Activated naive CD8-positive, alpha-beta T cell treated with anti-CD3 and anti-CD28 coated beads, Interleukin-2, amount 10 ng/mL, durations not matched to agents 7 days and 5 days (primary cell): ENCODE results near the gene EZH1. TPM values are rescaled to one million over a fixed set of nuclear protein-coding genes. Genes with fewer than 3 reads are reported as not detected.
A peak's percentile ranks its signal among the peaks of the same experiment; 100 is the strongest.
"Not testable (repeated sequence)": the region's sequence is repeated elsewhere in the genome, so short reads cannot be mapped to it uniquely, and the experiment has no call there.

ENCODE experiments used
- ATAC-seq: fragments of 150-1000 bp; cut with Tn5 transposase; one replicate; pipeline ENCODE4 v1.10.0; 2021; ENCODE audit warnings: low read depth, moderate library complexity
- POLR2A ChIA-PET: fragments of 350-600 bp; sonication (Branson Sonifier 250); formaldehyde crosslinking; loops from one replicate; lab custom pipeline; 2021; ENCODE audit warnings: antibody characterized with exemption; lab: Charles Lee
- DNase-seq: peaks from one replicate; pipeline ENCODE4 v3.0.0; 2021
- H3K27ac Mint-ChIP-seq: one replicate; pipeline ENCODE4 v1.8.0; 2022; ENCODE audit warnings: mild to moderate bottlenecking, mixed read lengths
- H3K27me3 Mint-ChIP-seq: one replicate; pipeline ENCODE4 v1.8.0; 2022; ENCODE audit warnings: mild to moderate bottlenecking, moderate library complexity, mixed read lengths
- H3K36me3 Mint-ChIP-seq: one replicate; pipeline ENCODE4 v1.8.0; 2021; ENCODE audit warnings: mild to moderate bottlenecking, mixed read lengths
- H3K4me1 Mint-ChIP-seq: one replicate; pipeline ENCODE4 v1.8.0; 2021; ENCODE audit warnings: mixed read lengths
- H3K4me3 Mint-ChIP-seq: one replicate; pipeline ENCODE4 v1.8.0; 2022; ENCODE audit warnings: mild to moderate bottlenecking, moderate library complexity, mixed read lengths
- H3K9me3 Mint-ChIP-seq: one replicate; pipeline ENCODE4 v1.8.0; 2021; ENCODE audit warnings: mixed read lengths
- total RNA-seq, 2 experiments: library from RNA; stranded (reverse); gene quantifications; one replicate each; pipeline ENCODE4 v1.2.3, GENCODE V29; 2021

Gene EZH1
- total RNA-seq, 2 experiments from 2014 or later, result 83.1 to 98.4 TPM

DNA sequence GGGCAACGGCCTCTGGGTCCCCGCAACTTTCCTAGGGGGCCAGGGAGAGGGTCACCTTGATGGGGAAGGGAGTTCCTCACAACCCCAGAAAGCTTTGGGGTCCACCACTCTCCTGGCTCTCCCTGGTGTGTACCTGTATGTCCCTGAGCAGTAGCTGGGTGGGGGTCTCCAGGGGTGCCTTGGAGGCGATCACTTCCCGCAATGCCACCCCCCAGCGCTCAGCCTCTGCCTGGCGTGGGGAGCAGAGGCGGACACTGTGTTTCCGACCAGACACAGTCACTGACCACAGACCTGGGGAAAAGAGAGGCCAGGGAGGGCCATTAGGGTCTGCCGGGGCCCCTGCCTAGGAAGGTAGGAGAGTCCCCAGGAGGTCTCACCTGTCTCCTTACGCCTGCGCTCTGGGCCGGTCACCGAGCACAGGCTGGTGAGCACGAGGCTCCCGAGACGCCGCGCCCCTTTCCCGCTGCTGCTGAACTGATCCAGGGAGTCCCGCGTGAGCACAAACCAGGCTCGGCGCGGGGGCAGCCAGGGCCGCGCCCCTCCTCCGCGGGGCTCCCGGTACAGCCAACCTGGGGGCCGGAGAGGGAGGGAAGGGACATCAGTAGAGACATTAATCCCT lies 71.5 kb downstream of the EZH1 start:
- Mint-ChIP-seq H3K9me3 (no peaks in the 10 kb centered on the region), H3K36me3 (no peaks in the 10 kb centered on the region), H3K4me3 (no peak overlapping the region), H3K4me1 (peaks cover 31% of the 10 kb centered on the region), H3K27ac (no peak overlapping the region), H3K27me3 (peaks cover 56% of the 10 kb centered on the region)
- POLR2A ChIA-PET, result interaction anchor here (1.0 kb wide), 1 partner anchor 15 kb away, joined by 3 read pairs; no protein-coding TSS in a partner anchor
- DNase-seq (peak; percentile 32), ATAC-seq (no peak)

DNA sequence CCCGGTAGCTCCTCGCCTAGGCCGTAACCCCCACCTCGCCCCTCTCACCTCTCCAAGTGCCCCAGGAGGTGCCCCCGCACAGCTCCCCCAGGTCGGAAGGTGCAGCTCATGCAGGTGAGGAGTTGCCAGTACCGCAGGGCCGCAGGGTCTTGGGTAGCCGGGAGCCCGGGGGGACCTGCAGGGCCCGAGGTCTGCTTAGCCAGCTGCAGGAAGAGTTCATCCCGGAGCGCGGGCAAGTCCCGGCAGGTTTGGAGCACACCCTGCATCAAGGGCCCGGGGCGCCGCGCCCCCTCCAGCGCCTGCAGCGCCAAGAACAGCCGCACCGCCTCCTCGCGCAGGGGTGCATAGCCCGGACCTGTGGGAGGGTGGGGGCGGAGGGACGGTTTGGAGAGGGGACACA lies 72.8 kb downstream of the EZH1 start:
- peaks cover 23% of the 10 kb centered on the region for H3K4me1 Mint-ChIP-seq
- no peaks in the 10 kb centered on the region for H3K36me3 Mint-ChIP-seq
- no peaks in the 10 kb centered on the region for H3K9me3 Mint-ChIP-seq
- POLR2A ChIA-PET, result interaction anchor here (1.0 kb wide), 1 partner anchor 14 kb away, joined by 3 read pairs; no protein-coding TSS in a partner anchor
- ATAC-seq (no peak), DNase-seq (peak; percentile 33)
- no peak overlapping the region for H3K4me3 Mint-ChIP-seq
- peaks cover 56% of the 10 kb centered on the region for H3K27me3 Mint-ChIP-seq
- no peak overlapping the region for H3K27ac Mint-ChIP-seq

DNA sequence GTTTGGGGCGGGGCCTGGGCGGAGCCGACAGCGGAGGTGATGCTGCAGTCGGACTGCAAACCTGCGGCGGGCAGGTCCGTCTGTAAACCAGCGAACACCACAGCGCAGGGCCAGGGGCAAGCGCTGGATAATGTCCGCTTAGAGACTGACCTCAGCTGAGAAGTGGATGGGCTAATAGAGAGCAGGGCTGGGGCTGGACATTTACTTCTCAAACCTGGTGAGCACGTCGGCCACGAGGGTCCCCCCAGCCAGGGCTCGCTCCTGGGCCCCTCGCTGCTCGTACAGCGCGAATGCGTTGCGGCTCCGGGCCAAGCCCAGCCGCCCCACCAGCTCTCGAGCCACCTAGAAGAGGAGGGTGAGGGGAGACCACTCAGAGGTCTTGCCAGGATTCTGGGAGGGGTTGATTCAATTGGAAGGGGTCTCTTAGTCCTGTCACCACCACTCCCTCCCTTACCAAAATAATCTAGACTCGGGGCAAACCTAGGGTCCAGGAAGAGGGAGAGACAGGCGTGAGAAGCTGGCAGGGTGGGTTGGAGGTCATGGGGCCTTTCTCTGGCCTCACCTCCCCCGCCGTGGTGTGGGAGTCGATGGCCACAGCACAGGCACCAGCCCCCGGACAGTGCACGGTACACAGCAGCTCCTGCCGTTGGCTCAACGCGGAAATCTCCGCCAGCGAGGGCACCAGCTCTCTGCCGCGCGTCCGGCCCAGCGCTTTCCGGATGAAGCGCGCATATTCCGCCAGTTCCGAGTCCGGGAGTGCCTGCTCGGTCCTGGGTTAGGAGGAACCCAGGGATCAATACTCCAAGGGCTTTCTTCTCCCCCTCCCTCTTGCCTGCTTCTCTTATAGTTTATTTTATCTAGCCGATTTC lies 73.8 kb downstream of the EZH1 start:
- H3K36me3 Mint-ChIP-seq, result no peaks in the 10 kb centered on the region
- no peaks in the 10 kb centered on the region for H3K9me3 Mint-ChIP-seq
- no peak for ATAC-seq
- peak; percentile 44 for DNase-seq
- H3K27me3 Mint-ChIP-seq, result peaks cover 52% of the 10 kb centered on the region
- POLR2A ChIA-PET, result interaction anchor here (1.1 to 1.4 kb wide), 3 partner anchors 16 to 62 kb away, joined by 3 read pairs; partner anchors contain the start of genes RETREG3 and TUBG1
- H3K4me3 Mint-ChIP-seq, result peak overlapping the region; percentile 68
- H3K27ac Mint-ChIP-seq, result no peak overlapping the region
- peaks cover 18% of the 10 kb centered on the region for H3K4me1 Mint-ChIP-seq

DNA sequence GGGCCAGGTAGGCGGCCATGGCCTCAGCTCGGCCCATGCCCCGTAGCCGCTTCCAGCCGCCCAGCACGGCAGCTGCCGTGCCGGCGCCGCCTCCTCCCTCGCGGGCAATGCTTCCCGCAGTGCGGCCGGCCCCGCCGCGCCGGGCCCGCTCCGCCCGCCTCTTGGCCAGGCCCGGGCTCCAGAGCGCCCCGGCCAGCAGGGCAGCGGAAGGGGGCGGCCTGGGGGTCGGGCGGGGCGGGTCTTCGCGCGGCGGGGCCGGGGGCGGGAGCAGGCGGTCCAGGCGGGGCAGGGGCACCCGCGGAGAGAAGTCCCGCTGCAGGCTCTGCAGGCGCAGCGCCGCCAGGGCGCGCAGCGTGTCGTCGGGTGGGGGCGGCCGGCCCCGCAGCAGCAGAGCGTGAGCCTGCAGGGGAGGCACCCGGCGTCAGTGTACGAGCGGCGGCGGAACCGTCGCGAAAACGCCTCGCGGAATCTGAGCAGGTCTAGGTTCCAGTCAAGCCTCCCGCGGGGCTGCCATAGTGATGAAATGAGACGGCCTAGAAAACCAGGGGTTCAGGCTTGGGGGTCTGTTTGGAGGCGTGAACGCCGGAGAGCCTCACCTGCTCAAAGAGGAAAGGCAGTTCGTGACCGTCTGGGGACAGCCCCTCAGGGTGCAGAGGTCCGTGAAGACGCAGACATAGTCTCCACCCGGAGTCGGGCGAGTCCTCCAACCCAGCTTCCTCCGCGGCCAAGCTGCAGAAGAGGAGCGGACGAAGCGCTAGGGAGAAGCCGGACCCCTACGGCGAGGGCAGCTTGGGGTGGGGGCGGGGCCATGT lies 74.7 kb downstream of the EZH1 start:
- Mint-ChIP-seq H3K27me3 (peaks cover 52% of the 10 kb centered on the region), H3K4me3 (peak overlapping the region; percentile 68), H3K36me3 (peaks cover 4% of the 10 kb centered on the region), H3K27ac (no peak overlapping the region), H3K4me1 (peaks cover 18% of the 10 kb centered on the region), H3K9me3 (no peaks in the 10 kb centered on the region)
- POLR2A ChIA-PET, result interaction anchor here (1.1 to 1.4 kb wide), 3 partner anchors 17 to 61 kb away, joined by 3 read pairs; partner anchors contain the start of genes RETREG3 and TUBG1
- ATAC-seq (peak; percentile 67), DNase-seq (peak; percentile 66)

DNA sequence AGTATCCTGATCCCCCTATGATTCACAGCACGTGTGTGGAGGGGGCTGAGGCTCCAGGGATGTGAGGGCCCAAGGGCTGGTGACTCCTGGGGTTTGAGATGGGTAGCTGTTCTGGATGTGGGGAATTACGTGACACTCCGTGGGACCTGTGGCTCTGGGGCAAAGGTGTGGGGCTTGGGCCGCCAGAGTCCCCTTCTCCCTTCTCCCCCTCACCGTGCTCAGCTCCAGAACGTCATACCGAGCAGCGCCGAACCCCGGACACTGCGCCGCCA lies 75.2 kb downstream of the EZH1 start:
- peak overlapping the region; percentile 29 for H3K4me3 Mint-ChIP-seq
- H3K36me3 Mint-ChIP-seq, result peaks cover 4% of the 10 kb centered on the region
- H3K4me1 Mint-ChIP-seq, result peaks cover 16% of the 10 kb centered on the region
- no peak overlapping the region for H3K27ac Mint-ChIP-seq
- no peaks in the 10 kb centered on the region for H3K9me3 Mint-ChIP-seq
- H3K27me3 Mint-ChIP-seq, result peaks cover 46% of the 10 kb centered on the region
- no peak for ATAC-seq
- DNase-seq, result no peak
- POLR2A ChIA-PET, result interaction anchor here (1.3 kb wide), 1 partner anchor 91 kb away, joined by 4 read pairs; no protein-coding TSS in a partner anchor

DNA sequence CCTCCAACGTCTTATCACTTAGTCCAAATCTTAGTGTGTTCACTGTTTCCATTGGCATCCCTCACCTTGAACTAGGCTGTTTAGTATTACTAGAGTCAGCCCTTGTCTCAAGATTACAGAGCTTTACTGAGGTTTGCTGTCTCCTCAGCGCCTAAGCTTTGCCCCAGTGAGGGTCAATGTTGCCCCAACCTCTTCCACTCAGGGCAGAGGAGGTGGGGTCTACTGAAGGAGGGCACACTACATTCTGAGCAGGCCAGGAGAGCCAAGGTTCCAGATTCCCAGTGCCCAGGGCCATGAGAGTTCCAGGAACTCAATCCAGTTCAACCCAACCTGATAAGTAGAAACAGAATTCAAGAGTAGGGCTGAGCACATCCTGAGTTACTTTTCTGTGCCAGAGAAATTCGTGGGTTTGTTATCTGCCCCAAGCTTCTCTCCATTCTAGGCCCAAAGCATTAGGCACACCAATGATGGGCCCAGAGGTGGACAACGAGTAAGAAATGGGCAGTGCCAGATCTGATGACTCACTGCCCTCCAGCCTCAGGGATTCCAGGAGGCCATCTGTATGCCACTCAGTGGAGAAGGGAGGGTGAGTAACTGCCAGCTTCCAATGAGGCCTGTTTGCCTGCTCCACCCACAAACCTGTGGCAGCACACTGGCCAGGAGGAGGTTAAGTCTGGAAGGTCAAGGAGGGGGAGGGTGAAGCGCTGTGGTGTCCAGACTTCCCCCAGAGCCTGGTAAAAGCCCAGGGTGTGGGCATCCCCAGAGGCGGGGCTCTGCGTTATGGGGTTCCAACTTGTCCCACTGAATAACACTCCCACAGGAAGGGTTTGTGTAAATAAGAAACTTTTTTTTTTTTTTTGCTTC lies 77.5 kb downstream of the EZH1 start:
- Mint-ChIP-seq H3K4me3 (no peak overlapping the region), H3K36me3 (peaks cover 4% of the 10 kb centered on the region), H3K27ac (no peak overlapping the region), H3K4me1 (peaks cover 12% of the 10 kb centered on the region), H3K27me3 (peaks cover 29% of the 10 kb centered on the region), H3K9me3 (no peaks in the 10 kb centered on the region)
- no peak for DNase-seq
- ATAC-seq, result no peak
- POLR2A ChIA-PET, result interaction anchor here (1.7 kb wide), 1 partner anchor 9 kb away, joined by 5 read pairs; the partner anchor contains the start of gene PLEKHH3

DNA sequence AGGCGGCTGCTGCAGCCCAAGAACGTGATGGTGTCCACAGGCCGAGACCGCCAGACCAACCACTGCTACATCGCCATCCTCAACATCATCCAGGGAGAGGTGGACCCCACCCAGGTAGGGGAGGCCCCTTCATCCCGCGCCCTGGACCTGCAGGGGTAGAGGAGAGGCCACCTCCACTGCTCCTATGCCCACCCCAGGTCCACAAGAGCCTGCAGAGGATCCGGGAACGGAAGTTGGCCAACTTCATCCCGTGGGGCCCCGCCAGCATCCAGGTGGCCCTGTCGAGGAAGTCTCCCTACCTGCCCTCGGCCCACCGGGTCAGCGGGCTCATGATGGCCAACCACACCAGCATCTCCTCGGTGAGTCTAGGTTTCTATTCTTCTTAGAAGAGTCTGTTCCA lies 78.7 kb downstream of the EZH1 start:
- H3K4me3 Mint-ChIP-seq, POLR2A ChIA-PET, ATAC-seq: not testable (repeated sequence)

DNA sequence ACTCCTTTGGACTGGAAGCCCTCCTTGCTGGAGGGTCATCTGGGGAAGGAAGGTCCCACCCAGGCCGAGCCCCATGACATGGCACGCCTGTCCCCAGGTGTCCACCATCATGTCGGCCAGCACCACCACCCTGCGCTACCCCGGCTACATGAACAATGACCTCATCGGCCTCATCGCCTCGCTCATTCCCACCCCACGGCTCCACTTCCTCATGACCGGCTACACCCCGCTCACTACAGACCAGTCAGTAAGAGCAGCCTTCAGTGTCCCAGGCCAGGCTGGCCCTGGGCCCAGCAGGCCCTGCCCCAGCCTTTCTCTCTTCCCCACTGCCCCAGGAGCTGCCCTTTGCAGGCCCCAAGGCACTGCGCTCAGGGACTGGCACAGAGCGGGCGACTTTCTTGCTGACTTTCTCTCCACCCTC lies 79.2 kb downstream of the EZH1 start:
- POLR2A ChIA-PET, result no interaction called here
- Mint-ChIP-seq H3K4me3 (no peak overlapping the region), H3K9me3 (no peaks in the 10 kb centered on the region), H3K4me1 (peaks cover 7% of the 10 kb centered on the region), H3K27me3 (peaks cover 15% of the 10 kb centered on the region), H3K27ac (no peak overlapping the region), H3K36me3 (peaks cover 4% of the 10 kb centered on the region)
- no peak for ATAC-seq
- DNase-seq, result no peak

More for the DNA sequence above, 78.7 kb downstream of the EZH1 start:
- H3K4me1 Mint-ChIP-seq, H3K27ac Mint-ChIP-seq, DNase-seq, H3K36me3 Mint-ChIP-seq, H3K9me3 Mint-ChIP-seq: not testable (repeated sequence)
- peaks cover 20% of the 10 kb centered on the region for H3K27me3 Mint-ChIP-seq

DNA sequence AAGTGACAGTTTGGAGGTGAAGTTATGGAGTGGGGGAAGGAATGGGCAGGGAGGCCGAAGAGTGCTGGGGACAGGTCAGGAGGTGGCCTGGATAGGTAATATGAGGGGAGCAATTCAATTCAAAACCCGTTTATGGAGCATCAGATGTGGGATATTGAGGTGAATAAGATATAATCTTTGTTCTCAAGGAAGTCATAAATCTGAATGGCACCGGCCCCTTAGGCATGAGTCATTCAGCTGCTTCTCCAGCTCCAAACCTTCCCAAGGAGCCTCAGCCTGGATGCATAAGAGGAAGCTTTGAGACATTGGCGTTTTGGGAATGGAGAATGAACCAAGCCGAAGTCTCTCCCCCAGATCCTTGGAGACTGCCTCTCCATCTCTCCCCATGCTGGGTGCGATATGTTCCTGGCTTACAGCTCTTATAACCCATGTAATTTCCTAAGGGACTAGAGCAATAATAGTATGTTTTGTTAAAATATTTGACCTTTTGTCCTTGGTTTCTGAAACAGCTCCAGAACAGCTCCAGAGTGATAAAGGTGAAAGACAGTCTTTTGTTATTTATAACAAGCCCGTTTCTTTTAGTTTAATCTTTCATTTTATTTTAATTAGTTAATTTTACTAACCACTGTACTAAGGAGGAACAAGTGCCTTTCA lies 84.0 kb downstream of the EZH1 start:
- Mint-ChIP-seq H3K4me1 (peaks cover 15% of the 10 kb centered on the region), H3K27me3 (peaks cover 2% of the 10 kb centered on the region), H3K4me3 (no peak overlapping the region), H3K36me3 (peaks cover 4% of the 10 kb centered on the region), H3K9me3 (no peaks in the 10 kb centered on the region), H3K27ac (no peak overlapping the region)
- POLR2A ChIA-PET, result no interaction called here
- DNase-seq (no peak), ATAC-seq (no peak)

DNA sequence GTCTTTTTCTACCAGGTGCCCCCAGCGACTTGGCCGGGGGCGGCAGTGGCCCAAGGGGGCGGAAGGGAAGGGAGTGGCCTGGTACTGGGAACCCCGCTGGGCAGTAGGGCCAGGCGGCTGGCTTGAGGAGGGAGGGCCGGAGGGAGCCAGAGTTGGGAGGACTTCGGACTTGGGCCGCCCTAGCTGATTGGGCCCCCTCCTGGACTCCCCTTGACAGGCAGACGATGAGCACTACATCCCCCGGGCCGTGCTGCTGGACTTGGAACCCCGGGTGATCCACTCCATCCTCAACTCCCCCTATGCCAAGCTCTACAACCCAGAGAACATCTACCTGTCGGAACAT lies 84.9 kb downstream of the EZH1 start:
- POLR2A ChIA-PET, result interaction anchor here (1.0 kb wide), 1 partner anchor 51 kb away, joined by 3 read pairs; the partner anchor contains the start of genes RETREG3 and TUBG1
- not testable (repeated sequence) for H3K27me3 Mint-ChIP-seq, ATAC-seq, DNase-seq, H3K36me3 Mint-ChIP-seq, H3K27ac Mint-ChIP-seq, H3K9me3 Mint-ChIP-seq
- peak overlapping the region; percentile 14 for H3K4me3 Mint-ChIP-seq
- H3K4me1 Mint-ChIP-seq, result peaks cover 20% of the 10 kb centered on the region

DNA sequence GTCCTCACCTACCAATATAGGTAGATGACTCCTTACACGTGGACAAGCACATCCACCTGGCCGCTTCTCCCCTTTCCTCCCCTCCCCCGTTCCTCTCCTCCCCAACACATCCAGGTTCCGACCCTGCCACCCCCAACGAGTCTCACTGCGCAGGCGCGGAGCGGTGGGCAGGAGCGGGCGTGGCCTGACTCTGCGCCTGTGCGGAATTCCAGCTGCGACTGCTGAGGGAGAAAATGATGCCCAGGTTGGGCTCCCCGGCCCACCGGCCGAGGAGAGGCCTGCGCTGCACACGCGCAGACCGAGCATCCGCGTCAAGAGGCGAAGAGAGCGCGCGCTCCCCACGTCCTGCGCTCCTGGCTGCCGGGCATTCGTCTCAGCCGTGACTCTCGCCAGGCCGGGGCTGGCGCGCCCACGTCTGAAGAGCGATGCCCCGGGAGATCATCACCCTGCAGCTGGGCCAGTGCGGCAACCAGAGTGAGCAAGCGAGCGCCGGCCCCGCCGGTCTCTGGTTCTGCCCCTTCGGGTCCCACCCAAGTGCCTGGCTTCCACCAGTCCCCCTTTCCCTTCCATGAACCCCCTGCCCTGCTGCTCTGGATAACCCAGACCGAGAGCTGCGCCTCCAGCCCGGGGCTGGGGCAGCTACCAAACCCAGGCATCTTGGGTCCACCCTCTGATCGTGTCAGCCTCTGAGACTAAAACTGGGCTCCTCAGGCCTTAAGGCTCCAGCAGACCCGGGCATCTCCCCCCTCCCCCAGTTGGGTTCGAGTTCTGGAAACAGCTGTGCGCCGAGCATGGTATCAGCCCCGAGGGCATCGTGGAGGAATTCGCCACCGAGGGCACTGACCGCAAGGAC lies 85.5 kb downstream of the EZH1 start, which contains the start of gene TUBG2:
Gene TUBG2, plus strand, starts transcription at position 206 of the 853 bp plus-strand sequence. Its CDS starts 220 bp downstream, at position 426.
- peaks cover 12% of the 10 kb centered on the region for H3K27me3 Mint-ChIP-seq
- H3K36me3 Mint-ChIP-seq, result no peaks in the 10 kb centered on the region
- ATAC-seq, result peak; percentile 86
- peak within 1 kb of the TSS; percentile 80 for H3K27ac Mint-ChIP-seq
- H3K4me3 Mint-ChIP-seq, result peak within 1 kb of the TSS; percentile 91
- peaks cover 20% of the 10 kb centered on the region for H3K4me1 Mint-ChIP-seq
- POLR2A ChIA-PET, result interaction anchor here (0.5 to 1.5 kb wide), 5 partner anchors 17 to 243 kb away, joined by 3 to 6 read pairs (median 4); partner anchors contain the start of genes PLEKHH3, RETREG3 and TUBG1
- no peaks in the 10 kb centered on the region for H3K9me3 Mint-ChIP-seq
- peak; percentile 83 for DNase-seq
